Endothelial cell (in vitro differentiated cells): ENCODE data around the gene NBPF12. TPM values are rescaled to one million over a fixed set of nuclear protein-coding genes. Genes with fewer than 3 reads are reported as not detected.
"Not testable (repeated sequence)": the region's sequence is repeated elsewhere in the genome, so short reads cannot be mapped to it uniquely, and the experiment has no call there.

Experiments used
- DNase-seq: peaks from one replicate; pipeline ENCODE4 v3.0.0; 2021; ENCODE audit warnings: low spot score
- H3K27ac Mint-ChIP-seq: one replicate; pipeline ENCODE4 v1.8.0; 2021; ENCODE audit warnings: mixed read lengths, inconsistent platforms; ENCODE audit not compliant: unreplicated experiment
- H3K27me3 Mint-ChIP-seq: one replicate; pipeline ENCODE4 v1.8.0; 2021; ENCODE audit warnings: mild to moderate bottlenecking, moderate library complexity, mixed read lengths, inconsistent platforms; ENCODE audit not compliant: unreplicated experiment
- H3K36me3 Mint-ChIP-seq: one replicate; pipeline ENCODE4 v1.8.0; 2021; ENCODE audit warnings: mild to moderate bottlenecking, low read depth, mixed read lengths, inconsistent platforms; ENCODE audit not compliant: unreplicated experiment
- H3K4me1 Mint-ChIP-seq: one replicate; pipeline ENCODE4 v1.8.0; 2021; ENCODE audit warnings: mild to moderate bottlenecking, mixed read lengths, inconsistent platforms; ENCODE audit not compliant: unreplicated experiment
- H3K4me3 Mint-ChIP-seq: one replicate; pipeline ENCODE4 v1.8.0; 2021; ENCODE audit warnings: mild to moderate bottlenecking, mixed read lengths, inconsistent platforms; ENCODE audit not compliant: unreplicated experiment
- H3K9me3 Mint-ChIP-seq: one replicate; pipeline ENCODE4 v1.8.0; 2021; ENCODE audit warnings: mixed read lengths, inconsistent platforms; ENCODE audit not compliant: unreplicated experiment
- CTCF ChIP-seq: fragments of 200-600 bp; sonication (generic); IDR thresholded peaks from one replicate; pipeline ENCODE4 v1.5.0; 2021; ENCODE audit warnings: antibody characterized with exemption; ENCODE audit not compliant: unreplicated experiment
- total RNA-seq: library from RNA; stranded (reverse); fragmentation: NEBNext Ultra II Directional; extraction: Animal tissue kit (Norgen Biotek cat#: 25700); gene quantifications from one replicate; pipeline ENCODE4 v1.2.1, GENCODE V29; 2021; ENCODE audit not compliant: unreplicated experiment

Gene NBPF12
- total RNA-seq, 1 donor from 2014 or later = 13.7 TPM

DNA sequence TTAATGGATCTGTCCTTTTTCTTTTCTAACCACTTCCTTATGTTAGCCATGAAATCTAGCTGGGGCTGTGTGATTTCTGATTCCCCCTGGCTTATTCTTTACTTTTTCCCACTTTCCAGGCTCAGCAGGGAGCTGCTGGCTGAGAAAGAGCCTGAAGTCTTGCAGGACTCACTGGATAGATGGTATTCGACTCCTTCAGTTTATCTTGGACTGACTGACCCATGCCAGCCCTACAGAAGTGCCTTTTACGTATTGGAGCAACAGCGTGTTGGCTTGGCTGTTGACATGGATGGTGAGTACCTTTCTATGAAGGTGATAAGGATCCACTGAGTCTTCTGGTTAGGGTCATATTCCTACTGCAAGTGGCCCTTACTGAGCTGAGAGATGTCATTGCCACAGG, 51.3 kb downstream of the NBPF12 start:
- not testable (repeated sequence) for H3K9me3 Mint-ChIP-seq, H3K4me1 Mint-ChIP-seq, H3K27ac Mint-ChIP-seq, H3K27me3 Mint-ChIP-seq, H3K4me3 Mint-ChIP-seq, DNase-seq, H3K36me3 Mint-ChIP-seq

DNA sequence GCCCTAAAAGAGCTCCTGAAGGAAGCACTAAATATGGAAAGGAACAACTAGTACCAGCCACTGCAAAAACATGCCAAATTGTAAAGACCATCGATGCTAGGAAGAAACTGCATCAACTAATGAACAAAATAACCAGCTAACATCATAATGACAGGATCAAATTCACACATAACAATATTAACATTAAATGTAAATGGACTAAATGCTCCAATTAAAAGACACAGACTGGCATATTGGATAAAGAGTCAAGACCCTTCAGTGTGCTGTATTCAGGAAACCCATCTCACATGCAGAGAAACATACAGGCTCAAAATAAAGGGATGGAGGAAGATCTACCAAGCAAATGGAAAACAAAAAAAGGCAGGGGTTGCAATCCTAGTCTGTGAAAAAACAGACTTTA, 70.4 kb downstream of the NBPF12 start:
- H3K36me3 Mint-ChIP-seq, DNase-seq, H3K4me1 Mint-ChIP-seq, H3K27me3 Mint-ChIP-seq, H3K9me3 Mint-ChIP-seq, H3K27ac Mint-ChIP-seq, H3K4me3 Mint-ChIP-seq: not testable (repeated sequence)

DNA sequence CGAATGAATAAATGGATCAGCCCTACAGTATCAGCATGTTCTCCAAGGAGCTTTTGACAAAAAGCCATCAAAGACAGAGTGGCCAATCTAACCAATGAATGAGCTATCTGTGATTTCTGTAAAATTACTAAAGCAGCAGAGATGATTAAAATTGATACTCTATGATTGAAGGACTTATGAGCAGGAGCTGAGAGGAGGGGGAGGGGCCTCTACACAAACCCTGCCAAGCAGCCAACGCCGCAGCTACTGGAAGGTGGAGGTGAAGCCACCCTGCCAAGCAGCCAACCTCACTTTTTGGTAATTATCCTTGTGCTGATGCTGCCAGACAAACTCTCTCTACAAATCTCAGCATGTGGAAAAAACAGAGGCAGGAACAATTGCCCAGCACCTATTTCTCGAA, 88.9 kb downstream of the NBPF12 start:
- not testable (repeated sequence) for H3K36me3 Mint-ChIP-seq, H3K9me3 Mint-ChIP-seq, H3K4me1 Mint-ChIP-seq, H3K27ac Mint-ChIP-seq, H3K27me3 Mint-ChIP-seq, H3K4me3 Mint-ChIP-seq, DNase-seq

DNA sequence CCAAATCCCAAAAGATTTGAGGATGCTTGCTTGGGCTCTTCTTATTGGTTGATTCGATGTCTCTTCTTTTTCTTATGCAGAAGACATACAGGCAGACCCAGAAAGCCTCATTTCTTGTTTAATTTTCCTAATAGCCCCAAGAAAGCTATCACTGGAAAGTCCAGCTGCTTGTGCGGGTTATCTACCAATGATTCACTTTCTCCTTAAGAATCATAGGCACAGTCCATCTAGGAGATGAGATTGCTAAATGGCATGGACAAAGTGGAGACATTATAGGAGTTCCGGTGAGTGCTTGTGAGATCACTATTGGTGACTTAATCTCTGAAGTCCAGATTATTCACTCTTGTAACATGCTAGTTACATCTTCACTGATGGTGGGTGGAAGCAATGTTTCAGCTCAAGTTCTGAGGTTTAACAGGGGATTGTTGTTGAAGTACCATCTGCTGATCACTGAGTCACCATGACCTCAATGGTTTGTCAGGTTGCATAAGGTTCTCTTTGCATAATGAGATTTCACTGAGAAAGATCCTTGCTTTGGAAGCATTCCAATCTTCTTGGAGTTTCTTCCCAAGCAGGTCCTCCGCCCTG, 92.0 kb downstream of the NBPF12 start:
- not testable (repeated sequence) for H3K27ac Mint-ChIP-seq, H3K4me1 Mint-ChIP-seq, DNase-seq, H3K36me3 Mint-ChIP-seq, H3K9me3 Mint-ChIP-seq, H3K27me3 Mint-ChIP-seq, H3K4me3 Mint-ChIP-seq

DNA sequence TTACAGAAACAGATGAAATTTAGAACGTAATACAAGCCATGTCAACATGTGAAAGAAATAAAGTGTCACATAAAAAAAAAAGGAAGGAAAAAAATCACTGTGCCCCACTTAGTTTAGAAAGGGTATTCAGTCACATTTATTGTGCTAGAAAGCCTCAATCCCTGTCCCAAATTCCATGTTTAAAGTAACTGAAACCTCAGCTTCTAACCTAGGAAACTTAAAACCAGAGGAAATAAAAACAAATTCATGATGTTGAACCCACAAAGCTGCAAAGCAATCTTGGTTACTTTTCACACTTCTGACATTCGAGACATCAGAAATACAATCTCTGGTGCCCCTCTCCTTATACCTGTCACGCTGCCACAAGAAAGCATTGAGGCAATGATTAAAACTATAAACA, 101.8 kb downstream of the NBPF12 start:
- H3K27me3 Mint-ChIP-seq = no peaks in the 10 kb centered on the region
- peaks cover 7% of the 10 kb centered on the region for H3K4me1 Mint-ChIP-seq
- H3K27ac Mint-ChIP-seq = no peak overlapping the region
- TF ChIP-seq CTCF = no peak
- no peak for DNase-seq
- no peaks in the 10 kb centered on the region for H3K9me3 Mint-ChIP-seq
- H3K36me3 Mint-ChIP-seq = no peaks in the 10 kb centered on the region
- H3K4me3 Mint-ChIP-seq = no peak overlapping the region

DNA sequence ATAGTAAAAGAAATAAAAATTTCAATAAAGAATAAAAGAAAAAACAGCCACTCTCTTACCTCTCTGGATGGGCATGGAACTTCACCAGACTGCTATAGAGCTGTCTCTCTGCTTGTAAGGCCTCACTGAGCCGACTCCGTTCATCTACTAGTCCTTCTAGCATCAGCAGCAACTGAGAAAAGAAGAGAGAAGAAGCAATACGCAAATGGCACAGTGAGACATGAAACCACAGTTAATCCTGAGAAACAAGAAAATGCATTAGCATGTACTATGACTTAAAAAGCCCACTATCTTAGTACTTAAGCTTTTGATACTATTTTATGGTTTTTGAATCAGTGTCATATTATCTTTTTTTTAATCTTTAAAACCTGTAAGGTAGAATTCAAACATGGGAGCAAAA, 104.8 kb downstream of the NBPF12 start:
- peaks cover 23% of the 10 kb centered on the region for H3K4me1 Mint-ChIP-seq
- not testable (repeated sequence) for H3K27me3 Mint-ChIP-seq, H3K4me3 Mint-ChIP-seq, DNase-seq, H3K27ac Mint-ChIP-seq, H3K9me3 Mint-ChIP-seq, H3K36me3 Mint-ChIP-seq

GRCh38 chr1:147044511-147044910, 106.4 kb downstream of the NBPF12 start:
- not testable (repeated sequence) for H3K27ac Mint-ChIP-seq, DNase-seq, H3K9me3 Mint-ChIP-seq, H3K36me3 Mint-ChIP-seq, H3K27me3 Mint-ChIP-seq, H3K4me3 Mint-ChIP-seq
- peaks cover 23% of the 10 kb centered on the region for H3K4me1 Mint-ChIP-seq

Other genes starting within 250 kb of the NBPF12 start
- gene PRKAB2, start 234.1 kb downstream of the NBPF12 start, total RNA-seq = 20.0 TPM